GM12874 (cell line): ENCODE measurements around the gene RNF126.
A peak's percentile ranks its signal among the peaks of the same experiment; 100 is the strongest.

Experiments used
- TF ChIP-seq, protein P1 (sequence below): IDR thresholded peaks from 2 replicates; pipeline ENCODE4 v1.5.1; 2011; ENCODE audit warnings: low read depth, mild to moderate bottlenecking, control low read depth, low read length, moderate library complexity; ENCODE audit not compliant: insufficient read depth

Gene RNF126

DNA sequence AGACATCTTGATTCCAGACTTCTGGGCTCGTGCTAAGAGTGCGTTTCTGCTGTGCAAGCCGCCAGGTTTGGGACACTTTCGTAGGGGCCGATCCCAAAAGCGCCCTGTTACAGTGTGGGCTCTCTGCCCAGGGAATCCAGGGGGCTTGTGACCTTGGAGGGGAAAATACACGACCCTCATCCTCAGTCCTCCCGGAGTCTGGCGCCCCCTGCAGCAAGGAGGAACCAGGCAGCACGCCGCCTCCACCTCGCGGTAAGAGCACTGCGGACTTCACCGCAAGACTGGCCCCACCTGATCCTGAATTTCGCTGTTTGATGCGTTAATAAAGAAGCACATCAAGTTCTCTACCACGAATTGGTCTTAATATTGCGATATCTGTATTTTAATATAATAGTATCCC, 34.8 kb downstream of the RNF126 start:
- TF ChIP-seq, protein P1, sequence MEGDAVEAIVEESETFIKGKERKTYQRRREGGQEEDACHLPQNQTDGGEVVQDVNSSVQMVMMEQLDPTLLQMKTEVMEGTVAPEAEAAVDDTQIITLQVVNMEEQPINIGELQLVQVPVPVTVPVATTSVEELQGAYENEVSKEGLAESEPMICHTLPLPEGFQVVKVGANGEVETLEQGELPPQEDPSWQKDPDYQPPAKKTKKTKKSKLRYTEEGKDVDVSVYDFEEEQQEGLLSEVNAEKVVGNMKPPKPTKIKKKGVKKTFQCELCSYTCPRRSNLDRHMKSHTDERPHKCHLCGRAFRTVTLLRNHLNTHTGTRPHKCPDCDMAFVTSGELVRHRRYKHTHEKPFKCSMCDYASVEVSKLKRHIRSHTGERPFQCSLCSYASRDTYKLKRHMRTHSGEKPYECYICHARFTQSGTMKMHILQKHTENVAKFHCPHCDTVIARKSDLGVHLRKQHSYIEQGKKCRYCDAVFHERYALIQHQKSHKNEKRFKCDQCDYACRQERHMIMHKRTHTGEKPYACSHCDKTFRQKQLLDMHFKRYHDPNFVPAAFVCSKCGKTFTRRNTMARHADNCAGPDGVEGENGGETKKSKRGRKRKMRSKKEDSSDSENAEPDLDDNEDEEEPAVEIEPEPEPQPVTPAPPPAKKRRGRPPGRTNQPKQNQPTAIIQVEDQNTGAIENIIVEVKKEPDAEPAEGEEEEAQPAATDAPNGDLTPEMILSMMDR = peak; percentile 44; the same call in 1 of the 2 replicates

GRCh38 chr19:625257-625656, 37.8 kb downstream of the RNF126 start:
- TF ChIP-seq, protein P1 = no peak

DNA sequence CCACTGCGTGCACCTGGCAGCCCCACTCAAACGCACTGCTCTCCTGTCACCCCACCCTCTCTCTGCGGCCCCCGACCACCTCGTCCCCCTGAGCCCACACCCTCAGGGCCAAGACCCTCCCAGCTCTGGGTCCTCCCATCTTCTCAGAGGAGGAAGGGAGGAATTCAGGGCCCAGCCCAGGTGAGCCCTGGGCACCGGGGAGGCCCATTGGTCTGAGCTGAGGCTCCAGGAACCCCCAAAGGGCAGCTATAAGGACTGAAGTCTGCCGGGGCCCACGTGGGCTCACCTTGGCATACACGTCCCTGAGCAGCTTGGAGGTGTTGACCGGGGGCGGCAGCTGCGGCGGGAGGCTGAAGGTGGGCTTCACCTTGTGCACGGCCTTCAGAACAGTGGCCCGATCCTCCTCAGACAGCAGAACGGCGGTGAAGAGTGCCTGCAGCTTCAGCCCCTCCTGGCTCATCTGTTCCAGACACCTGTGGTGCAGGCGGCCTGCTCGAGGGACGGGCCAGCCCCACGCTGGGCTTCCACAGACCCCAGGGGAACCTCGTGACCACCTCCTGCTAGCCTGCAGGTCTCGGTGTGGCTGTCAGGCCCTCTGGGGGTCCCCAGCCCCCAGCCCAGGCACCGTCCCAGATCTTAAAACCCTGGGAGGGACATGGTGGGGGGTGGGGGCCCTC, 38.4 kb downstream of the RNF126 start:
- TF ChIP-seq, protein P1 = no peak

DNA sequence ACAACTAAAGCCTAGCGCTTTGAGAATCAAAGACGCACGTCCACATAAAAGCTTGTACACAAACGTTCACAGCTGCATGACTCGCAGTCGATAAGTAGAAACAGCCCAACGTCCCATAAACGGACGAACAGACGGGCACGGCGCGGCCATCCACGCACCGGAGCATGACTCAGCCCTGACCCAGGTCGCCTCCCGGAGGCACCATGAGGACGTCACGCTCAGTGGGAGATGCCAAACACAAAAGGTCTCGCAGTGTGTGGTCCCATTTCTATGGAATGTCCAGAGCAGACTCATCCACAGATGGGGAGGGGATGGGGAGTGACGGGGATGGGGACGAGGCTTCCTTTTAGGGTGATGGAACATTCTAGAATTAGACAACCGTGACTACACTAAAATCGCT, 39.0 kb downstream of the RNF126 start:
- TF ChIP-seq, protein P1 = no peak

DNA sequence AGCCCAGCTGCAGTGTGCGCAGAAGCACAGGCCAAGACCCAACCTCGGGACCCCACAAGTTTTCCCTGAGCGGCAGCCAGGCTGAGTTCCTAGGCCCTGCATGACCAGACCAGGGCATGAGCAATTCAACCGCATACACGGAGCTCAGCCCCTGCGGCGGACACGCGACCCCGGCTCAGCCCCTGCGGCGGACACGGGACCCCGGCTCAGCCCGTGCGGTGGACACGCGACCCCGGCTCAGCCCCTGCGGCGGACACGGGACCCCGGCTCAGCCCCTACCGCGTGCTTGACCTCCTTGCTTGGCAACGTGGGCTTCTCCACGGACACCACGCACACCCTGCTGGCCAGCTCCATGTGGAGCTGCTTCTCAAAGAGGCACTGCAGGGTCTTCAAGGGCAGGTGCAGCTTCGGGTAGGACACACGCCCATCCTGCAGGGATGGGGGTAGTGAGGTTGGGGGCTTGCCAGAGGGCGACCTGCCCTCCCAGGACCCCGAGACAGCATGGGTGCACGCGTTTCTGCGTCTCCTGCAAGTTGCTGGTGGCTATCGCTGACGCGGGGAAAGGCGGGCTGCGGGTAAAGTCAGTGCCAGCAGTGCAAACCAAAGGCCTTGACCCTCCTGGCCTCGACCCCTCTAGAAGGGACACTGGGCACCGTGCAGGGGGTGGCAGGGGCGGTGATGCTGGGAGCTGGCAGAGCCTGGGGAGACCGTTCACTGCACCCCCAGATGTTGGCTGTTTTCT, 39.7 kb downstream of the RNF126 start:
- TF ChIP-seq, protein P1 = no peak

- TF ChIP-seq, protein P1 = no peak
These were observed 40.3 kb downstream of the RNF126 start for GRCh38 chr19:622666-623065.

GRCh38 chr19:621819-622218, 41.2 kb downstream of the RNF126 start:
- TF ChIP-seq, protein P1 = no peak
